SK-N-SH treated with all-trans-retinoic acid at 6 μM for 48 hours (cell line): ENCODE results near the gene DEPDC5.

Experiments used
- ATAC-seq: fragments of 200-7000 bp; cut with Tn5 transposase; 3 replicates; pipeline ENCODE4 v1.9.1; 2020; ENCODE audit warnings: mild to moderate bottlenecking, moderate library complexity
- ARNTL ChIP-seq: fragments of 450-650 bp; formaldehyde crosslinking; IDR thresholded peaks from 2 replicates; pipeline ENCODE4 v1.5.0; 2020; ENCODE audit warnings: low read depth, mild to moderate bottlenecking, moderate library complexity, borderline replicate concordance
- BACH2 ChIP-seq: fragments of 250-450 bp; sonication (Bioruptor Pico); IDR thresholded peaks from 2 replicates; pipeline ENCODE4 v1.9.0; 2021; ENCODE audit warnings: mild to moderate bottlenecking, borderline replicate concordance
- CREB5 ChIP-seq: fragments of 250-450 bp; sonication (Bioruptor Pico); IDR thresholded peaks from 2 replicates; pipeline ENCODE4 v1.5.1; 2020; ENCODE audit warnings: low read depth, mild to moderate bottlenecking, moderate library complexity
- CSDC2 ChIP-seq: fragments of 250-450 bp; sonication (Bioruptor Pico); IDR thresholded peaks from 2 replicates; pipeline ENCODE4 v1.5.0; 2020; ENCODE audit warnings: mild to moderate bottlenecking, moderate library complexity
- ESRRG ChIP-seq: fragments of 250-450 bp; sonication (Bioruptor Pico); IDR thresholded peaks from 2 replicates; pipeline ENCODE4 v1.6.1; 2021; ENCODE audit warnings: mild to moderate bottlenecking
- GLIS3 ChIP-seq: fragments of 250-450 bp; sonication (Bioruptor Pico); IDR thresholded peaks from 2 replicates; pipeline ENCODE4 v1.5.0; 2020; ENCODE audit warnings: mild to moderate bottlenecking, moderate library complexity
- ISL1 ChIP-seq: fragments of 250-450 bp; sonication (Bioruptor Pico); IDR thresholded peaks from 2 replicates; pipeline ENCODE4 v2.1.2; 2022; ENCODE audit warnings: mild to moderate bottlenecking, moderate library complexity
- OSR1 ChIP-seq: fragments of 250-450 bp; sonication (Bioruptor Pico); IDR thresholded peaks from 2 replicates; pipeline ENCODE4 v1.8.0; 2022; ENCODE audit warnings: moderate library complexity, mild to moderate bottlenecking, inconsistent platforms
- PATZ1 ChIP-seq: fragments of 250-450 bp; sonication (Bioruptor Pico); IDR thresholded peaks from 2 replicates; pipeline ENCODE4 v1.8.0; 2020; ENCODE audit warnings: mild to moderate bottlenecking, moderate library complexity, borderline replicate concordance
- POU6F1 ChIP-seq: fragments of 250-450 bp; sonication (Bioruptor Pico); IDR thresholded peaks from 2 replicates; pipeline ENCODE4 v1.8.0; 2021; ENCODE audit warnings: low read depth, mild to moderate bottlenecking, moderate library complexity, borderline replicate concordance
- PPARA ChIP-seq: fragments of 250-450 bp; sonication (Bioruptor Pico); IDR thresholded peaks from 2 replicates; pipeline ENCODE4 v1.5.0; 2020; ENCODE audit warnings: mild to moderate bottlenecking, borderline replicate concordance
- RARB ChIP-seq: fragments of 250-450 bp; sonication (Bioruptor Pico); IDR thresholded peaks from 2 replicates; pipeline ENCODE4 v1.8.0; 2021; ENCODE audit warnings: mild to moderate bottlenecking, moderate library complexity
- TCF4 ChIP-seq: fragments of 250-450 bp; sonication (Bioruptor Pico); IDR thresholded peaks from 2 replicates; pipeline ENCODE4 v1.8.0; 2021; ENCODE audit warnings: mild to moderate bottlenecking, moderate library complexity, borderline replicate concordance
- TOX ChIP-seq: fragments of 250-450 bp; sonication (Bioruptor Pico); IDR thresholded peaks from 2 replicates; pipeline ENCODE4 v1.8.0; 2021; ENCODE audit warnings: mild to moderate bottlenecking, moderate library complexity, borderline replicate concordance
- TSHZ2 ChIP-seq: fragments of 250-450 bp; sonication (Bioruptor Pico); IDR thresholded peaks from 2 replicates; pipeline ENCODE4 v1.5.0; 2020; ENCODE audit warnings: mild to moderate bottlenecking, moderate library complexity
- ZC3H10 ChIP-seq: fragments of 250-450 bp; sonication (Bioruptor Pico); IDR thresholded peaks from 2 replicates; pipeline ENCODE4 v1.5.1; 2021; ENCODE audit warnings: mild to moderate bottlenecking, moderate library complexity
- ZFP3 ChIP-seq: fragments of 250-450 bp; sonication (Bioruptor Pico); IDR thresholded peaks from 2 replicates; pipeline ENCODE4 v1.5.0; 2020; ENCODE audit warnings: mild to moderate bottlenecking, moderate library complexity
- ZFP30 ChIP-seq: fragments of 450-650 bp; formaldehyde crosslinking; IDR thresholded peaks from 2 replicates; pipeline ENCODE4 v1.5.0; 2022; ENCODE audit warnings: mild to moderate bottlenecking, moderate library complexity
- ZNF565 ChIP-seq: fragments of 450-650 bp; formaldehyde crosslinking; conservative IDR thresholded peaks from 2 replicates; pipeline ENCODE4 v1.5.0; 2020; ENCODE audit warnings: low read depth, mild to moderate bottlenecking, moderate library complexity
- ZNF70 ChIP-seq: fragments of 450-650 bp; formaldehyde crosslinking; IDR thresholded peaks from 2 replicates; pipeline ENCODE4 v1.5.0; 2020; ENCODE audit warnings: mild to moderate bottlenecking, moderate library complexity
- ZNF8 ChIP-seq: fragments of 450-650 bp; formaldehyde crosslinking; IDR thresholded peaks from 2 replicates; pipeline ENCODE4 v1.5.0; 2020; ENCODE audit warnings: mild to moderate bottlenecking, moderate library complexity
- TF ChIP-seq, protein P1 (sequence below): fragments of 250-450 bp; sonication (Bioruptor Pico); IDR thresholded peaks from 2 replicates; pipeline ENCODE4 v1.5.1; 2021; ENCODE audit warnings: mild to moderate bottlenecking, moderate library complexity

The DEPDC5 gene

DNA sequence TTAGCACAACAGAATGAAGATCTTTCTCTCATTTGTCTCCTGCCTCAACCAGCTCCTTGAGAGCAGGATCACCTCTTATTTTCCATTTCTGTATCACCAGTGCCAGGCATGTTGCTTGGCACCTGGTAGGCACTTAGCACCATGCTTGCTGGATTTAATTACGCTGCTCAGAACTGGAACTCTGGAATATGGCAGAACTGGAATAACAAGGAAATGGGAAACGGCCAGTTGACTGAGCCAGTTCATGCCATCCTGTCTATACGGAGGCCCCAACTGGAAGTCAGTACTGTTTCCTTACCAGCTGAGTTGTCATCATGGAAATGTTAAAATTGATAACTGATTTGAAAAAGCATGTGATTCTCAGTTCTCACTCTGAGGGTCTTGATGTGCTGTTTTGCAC is 121.0 kb downstream of the DEPDC5 start:
- no peak for ATAC-seq
- no peak for TF ChIP-seq ZC3H10 (CRISPR knock-in tag)
- TF ChIP-seq ESRRG (CRISPR knock-in tag) = no peak
- TF ChIP-seq CSDC2 (CRISPR knock-in tag) = no peak
- TF ChIP-seq, protein P1, sequence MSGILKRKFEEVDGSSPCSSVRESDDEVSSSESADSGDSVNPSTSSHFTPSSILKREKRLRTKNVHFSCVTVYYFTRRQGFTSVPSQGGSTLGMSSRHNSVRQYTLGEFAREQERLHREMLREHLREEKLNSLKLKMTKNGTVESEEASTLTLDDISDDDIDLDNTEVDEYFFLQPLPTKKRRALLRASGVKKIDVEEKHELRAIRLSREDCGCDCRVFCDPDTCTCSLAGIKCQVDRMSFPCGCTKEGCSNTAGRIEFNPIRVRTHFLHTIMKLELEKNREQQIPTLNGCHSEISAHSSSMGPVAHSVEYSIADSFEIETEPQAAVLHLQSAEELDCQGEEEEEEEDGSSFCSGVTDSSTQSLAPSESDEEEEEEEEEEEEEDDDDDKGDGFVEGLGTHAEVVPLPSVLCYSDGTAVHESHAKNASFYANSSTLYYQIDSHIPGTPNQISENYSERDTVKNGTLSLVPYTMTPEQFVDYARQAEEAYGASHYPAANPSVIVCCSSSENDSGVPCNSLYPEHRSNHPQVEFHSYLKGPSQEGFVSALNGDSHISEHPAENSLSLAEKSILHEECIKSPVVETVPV (CRISPR knock-in tag) = no peak
- no peak for TF ChIP-seq ISL1 (CRISPR knock-in tag)
- TF ChIP-seq OSR1 (CRISPR knock-in tag) = no peak
- no peak for TF ChIP-seq PPARA
- no peak for TF ChIP-seq PATZ1 (CRISPR knock-in tag)
- TF ChIP-seq ZNF8 = no peak
- no peak for TF ChIP-seq CREB5 (CRISPR knock-in tag)
- no peak for TF ChIP-seq TCF4 (CRISPR knock-in tag)
- no peak for TF ChIP-seq ARNTL
- TF ChIP-seq TOX (CRISPR knock-in tag) = no peak
- TF ChIP-seq BACH2 = no peak
- TF ChIP-seq GLIS3 = no peak
- no peak for TF ChIP-seq ZFP30 (CRISPR knock-in tag)
- TF ChIP-seq ZNF70 (CRISPR knock-in tag) = no peak
- TF ChIP-seq ZNF565 (CRISPR knock-in tag) = no peak
- no peak for TF ChIP-seq POU6F1 (CRISPR knock-in tag)
- no peak for TF ChIP-seq ZFP3 (CRISPR knock-in tag)

GRCh38 chr22:31876156-31876920 is 122.5 kb downstream of the DEPDC5 start:
- peak; percentile 73; the same call in 1 of the 2 replicates for TF ChIP-seq TCF4 (CRISPR knock-in tag)
- no peak for TF ChIP-seq GLIS3
- peak; percentile 79 for ATAC-seq

DNA sequence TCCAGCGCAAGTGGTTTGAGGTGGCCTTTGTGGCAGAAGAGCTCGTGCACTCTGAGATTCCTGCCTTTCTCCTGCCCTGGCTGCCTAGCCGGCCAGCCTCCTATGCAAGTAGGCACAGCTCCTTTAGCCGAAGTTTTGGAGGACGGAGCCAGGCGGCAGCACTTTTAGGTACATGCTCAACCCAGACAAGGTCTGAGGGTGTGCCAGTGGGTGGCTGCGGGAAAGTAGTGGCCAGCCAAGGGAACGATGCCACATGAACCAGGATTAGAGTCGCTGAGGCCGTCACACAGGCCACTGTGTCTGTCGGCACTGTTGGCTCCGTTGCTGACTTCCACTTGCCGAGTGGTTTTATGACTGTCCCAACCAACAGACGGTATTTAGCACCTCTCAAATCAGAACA is 125.8 kb downstream of the DEPDC5 start:
- no peak for ATAC-seq
- TF ChIP-seq BACH2 = no peak
- no peak for TF ChIP-seq POU6F1 (CRISPR knock-in tag)
- no peak for TF ChIP-seq GLIS3
- TF ChIP-seq, protein P1 (CRISPR knock-in tag) = no peak
- TF ChIP-seq TSHZ2 (CRISPR knock-in tag) = no peak
- no peak for TF ChIP-seq CSDC2 (CRISPR knock-in tag)
- no peak for TF ChIP-seq ZNF8
- TF ChIP-seq RARB (CRISPR knock-in tag) = no peak
